Glomerular endothelial cell (primary cell): ENCODE measurements around the gene GPM6B. TPM values are rescaled to one million over a fixed set of nuclear protein-coding genes. Genes with fewer than 3 reads are reported as not detected.

ENCODE experiments used
- DNase-seq: peaks from one replicate; pipeline ENCODE4 v3.0.0-alpha.2; 2011; ENCODE audit warnings: low read depth, low spot score; ENCODE audit errors: extremely low read depth
- total RNA-seq: library from RNA; depleted of rRNA; stranded (reverse); fragments of >200 nt; gene quantifications from 2 replicates; pipeline ENCODE4 v1.2.3, GENCODE V29; 2015

The GPM6B gene, protein sequence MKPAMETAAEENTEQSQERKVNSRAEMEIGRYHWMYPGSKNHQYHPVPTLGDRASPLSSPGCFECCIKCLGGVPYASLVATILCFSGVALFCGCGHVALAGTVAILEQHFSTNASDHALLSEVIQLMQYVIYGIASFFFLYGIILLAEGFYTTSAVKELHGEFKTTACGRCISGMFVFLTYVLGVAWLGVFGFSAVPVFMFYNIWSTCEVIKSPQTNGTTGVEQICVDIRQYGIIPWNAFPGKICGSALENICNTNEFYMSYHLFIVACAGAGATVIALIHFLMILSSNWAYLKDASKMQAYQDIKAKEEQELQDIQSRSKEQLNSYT
- total RNA-seq: 0.06 and 2.9 TPM in 2 replicates

DNA sequence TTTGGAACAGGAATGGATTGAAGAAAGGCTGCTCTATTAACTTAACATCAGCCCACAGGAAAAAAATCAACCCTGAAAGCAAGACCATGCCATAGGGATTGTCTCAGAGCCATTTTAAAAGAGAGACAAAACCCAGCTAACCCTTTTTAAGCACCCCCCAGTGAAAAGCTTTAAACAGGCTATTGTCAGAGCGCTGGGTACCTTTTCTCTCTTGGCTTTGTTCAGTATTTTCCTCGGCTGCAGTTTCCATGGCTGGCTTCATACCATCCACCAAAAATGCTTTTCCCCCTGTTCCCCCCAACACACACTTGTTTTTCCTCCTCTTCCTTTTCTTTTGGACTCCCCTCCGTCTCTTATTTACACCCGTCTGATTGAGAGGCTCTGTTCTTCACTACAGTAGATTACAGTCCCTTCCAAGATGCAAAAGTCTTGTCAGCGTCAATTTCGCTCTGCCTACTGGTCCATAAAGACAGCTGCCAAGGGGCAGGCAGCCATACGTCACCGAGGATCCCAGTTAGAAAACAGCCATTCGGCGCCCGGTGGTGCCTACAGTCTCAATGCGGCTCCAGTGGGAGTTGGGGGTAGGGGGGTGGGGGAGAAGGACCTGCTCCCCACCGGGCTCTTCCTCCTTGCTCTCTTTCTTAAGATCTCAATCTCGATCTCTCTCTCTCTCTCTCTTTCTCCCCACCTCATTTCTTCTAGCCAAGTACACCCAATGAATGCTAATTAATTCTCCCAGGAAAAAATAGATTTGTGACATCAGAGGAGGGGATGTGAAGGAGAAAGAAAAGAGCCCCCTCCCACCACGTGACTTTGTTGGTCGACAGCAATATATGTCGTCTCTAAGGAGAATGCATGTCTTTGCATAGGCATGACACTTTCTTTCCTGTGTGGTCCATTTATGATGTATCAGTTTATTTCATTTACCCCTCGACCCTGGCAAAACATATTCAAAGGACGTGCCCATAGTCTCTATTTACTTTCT is at the start of gene GPM6B:
Gene GPM6B, minus strand, starts transcription at position 451 of the 985 bp plus-strand sequence. Its CDS starts 189 bp downstream, at position 262.
- no peak for DNase-seq

DNA sequence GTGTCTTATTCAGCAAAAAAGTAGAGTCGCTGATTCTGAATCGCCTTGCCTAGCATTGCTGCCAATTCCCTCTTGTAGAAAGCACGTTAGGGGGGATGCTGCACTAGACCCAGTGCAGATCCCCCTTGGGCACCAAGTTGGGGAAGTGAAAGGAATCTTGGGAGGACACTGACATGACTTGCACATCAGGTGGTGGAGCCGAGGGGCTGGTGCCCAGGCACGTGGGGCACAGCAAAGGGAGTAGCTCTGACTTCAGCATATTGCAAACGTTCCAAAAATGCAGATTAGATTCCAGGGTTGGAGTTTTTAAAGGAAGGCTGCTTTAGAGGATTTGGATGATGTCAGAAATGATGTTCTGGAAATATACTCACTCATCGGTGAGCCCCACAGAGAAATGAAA is 47.4 kb upstream of the GPM6B start:
- DNase-seq: no peak

DNA sequence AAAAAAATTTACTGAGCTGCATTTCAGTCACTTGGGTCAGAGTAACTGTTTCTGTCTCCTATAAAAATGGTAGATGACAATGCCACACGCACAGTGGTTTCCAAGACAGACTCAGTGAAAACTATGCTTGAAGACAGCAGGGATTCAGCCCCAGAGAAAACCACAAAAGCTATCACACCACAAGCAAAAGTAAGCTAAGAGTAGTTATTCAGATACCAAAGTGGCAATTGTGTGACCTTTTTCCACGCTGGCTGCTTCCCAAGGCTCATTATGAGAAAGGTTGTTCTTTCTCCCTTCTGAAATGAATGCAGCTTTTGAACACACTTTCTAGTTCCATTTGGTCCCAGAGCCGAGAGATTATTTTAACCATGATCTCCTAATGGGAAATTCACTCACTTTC is 46.4 kb upstream of the GPM6B start:
- no peak for DNase-seq

DNA sequence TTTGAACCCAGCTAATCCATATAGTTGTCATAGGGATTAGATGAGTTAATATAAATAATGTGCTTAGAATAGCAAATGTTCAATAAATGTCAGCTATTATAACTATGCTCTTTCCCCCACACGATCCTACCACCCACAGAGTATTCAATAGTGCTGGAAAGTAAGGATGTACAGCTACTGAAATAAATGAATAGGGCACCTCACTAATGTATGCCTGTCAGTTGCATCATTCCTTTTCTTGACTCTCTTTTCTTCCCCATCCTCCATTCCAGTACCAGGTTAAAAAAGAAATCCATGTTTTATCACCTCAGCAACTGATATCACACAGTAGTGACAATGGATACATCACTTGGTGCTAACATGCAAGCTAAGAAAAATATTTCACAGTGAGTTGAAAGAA is 42.8 kb upstream of the GPM6B start:
- no peak for DNase-seq

DNA sequence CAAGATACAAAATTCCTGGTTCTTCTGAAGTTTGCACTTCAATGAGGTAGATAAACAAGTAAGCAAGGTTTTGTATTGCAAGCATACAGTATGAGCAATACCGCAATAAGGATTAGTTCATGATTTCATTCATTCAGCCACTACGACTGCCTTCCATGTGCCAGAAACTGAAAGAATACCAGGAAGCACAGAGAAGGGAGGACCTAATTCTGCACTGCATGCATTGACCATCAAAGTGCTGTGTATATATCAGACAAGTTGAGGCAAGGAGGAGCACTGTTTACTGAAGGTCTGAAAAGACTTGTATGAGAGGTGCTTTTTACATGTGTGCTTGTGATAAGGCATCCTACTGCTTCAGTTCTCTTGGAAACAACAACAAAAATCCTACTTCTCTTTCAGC is 40.9 kb upstream of the GPM6B start:
- no peak for DNase-seq

DNA sequence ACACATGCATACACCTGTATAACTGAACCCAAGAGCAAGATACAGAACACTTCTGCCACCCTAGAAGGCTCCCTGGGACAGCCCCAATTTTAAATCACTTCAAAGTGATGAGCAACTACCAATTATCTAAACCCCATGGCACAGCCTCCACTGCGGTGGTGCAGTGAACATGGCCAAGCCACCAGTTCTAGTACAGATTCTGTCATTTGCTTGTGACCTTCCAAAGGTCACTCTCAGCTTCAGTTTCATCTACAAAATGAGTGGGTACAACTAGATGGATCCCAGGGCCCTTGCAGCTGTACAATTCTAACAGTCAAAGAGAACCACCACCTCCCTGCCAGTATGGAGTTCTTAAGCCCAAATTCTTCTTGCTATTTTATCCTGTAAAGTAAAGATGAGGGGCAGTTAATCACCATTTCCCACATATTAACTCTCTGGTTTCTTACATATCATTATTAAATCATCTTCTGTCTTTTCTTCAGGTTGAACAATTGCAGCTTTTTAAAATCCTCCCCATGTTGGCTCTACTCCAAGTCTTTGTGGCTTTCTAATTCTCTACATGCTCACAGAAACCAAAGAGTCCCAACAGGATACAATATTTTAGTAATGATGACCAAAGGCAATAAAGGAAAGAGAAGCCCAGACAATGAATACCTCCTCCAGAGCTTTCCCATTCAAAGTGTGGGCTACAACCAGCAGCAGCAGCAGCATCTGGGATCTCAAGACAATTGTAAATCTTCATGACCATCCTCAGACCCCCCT is 39.0 kb upstream of the GPM6B start:
- DNase-seq: no peak

DNA sequence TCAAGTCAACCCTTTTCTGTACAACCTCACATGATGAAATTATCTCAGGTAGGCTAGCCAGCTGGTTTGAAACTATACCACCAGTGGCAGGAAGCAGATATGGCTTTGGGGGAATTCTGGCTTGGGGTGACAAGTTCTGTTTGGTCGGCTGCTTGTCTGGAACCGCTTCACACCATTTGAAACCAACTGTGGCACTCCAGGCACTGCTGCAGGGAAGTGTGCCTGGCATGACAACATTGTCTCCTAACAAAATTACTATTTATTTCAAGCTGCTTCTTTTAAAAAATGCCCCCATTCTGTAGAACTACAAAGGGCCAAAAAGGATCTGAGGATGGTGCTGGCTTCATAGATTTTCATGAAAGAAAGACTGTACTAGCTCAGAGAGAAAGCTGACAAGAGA is 37.1 kb upstream of the GPM6B start:
- DNase-seq: no peak

DNA sequence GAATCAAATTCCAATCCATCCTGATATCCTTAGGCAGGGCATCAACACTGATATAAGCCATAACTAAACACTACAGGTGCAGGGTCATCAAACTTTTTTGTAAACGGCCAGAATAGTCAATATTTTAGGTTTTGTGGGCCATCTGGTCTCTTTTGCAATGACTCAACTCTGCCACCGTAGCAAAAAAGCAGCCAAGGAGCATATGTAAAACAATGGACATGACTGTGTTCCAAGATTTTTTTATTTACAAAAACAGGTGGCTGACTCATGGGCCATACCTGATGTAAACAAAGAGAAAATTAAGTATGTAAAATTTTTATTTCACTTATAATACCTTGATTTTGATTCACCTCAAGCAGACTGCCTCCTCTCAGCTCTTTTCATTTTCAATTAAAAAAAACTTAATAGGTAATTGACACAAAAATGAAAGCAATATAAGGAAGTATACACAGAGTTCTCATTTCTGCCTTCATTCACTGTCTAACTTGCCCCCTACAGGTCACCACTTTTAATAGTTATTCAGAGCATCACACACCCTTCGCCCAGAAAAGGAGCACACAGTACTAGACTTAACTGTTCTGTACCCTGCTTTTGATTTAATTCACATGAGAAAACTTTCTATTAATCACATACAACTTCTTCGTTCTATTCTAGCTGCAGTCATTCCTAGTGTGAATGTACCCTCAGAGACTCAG is 35.3 kb upstream of the GPM6B start:
- no peak for DNase-seq

DNA sequence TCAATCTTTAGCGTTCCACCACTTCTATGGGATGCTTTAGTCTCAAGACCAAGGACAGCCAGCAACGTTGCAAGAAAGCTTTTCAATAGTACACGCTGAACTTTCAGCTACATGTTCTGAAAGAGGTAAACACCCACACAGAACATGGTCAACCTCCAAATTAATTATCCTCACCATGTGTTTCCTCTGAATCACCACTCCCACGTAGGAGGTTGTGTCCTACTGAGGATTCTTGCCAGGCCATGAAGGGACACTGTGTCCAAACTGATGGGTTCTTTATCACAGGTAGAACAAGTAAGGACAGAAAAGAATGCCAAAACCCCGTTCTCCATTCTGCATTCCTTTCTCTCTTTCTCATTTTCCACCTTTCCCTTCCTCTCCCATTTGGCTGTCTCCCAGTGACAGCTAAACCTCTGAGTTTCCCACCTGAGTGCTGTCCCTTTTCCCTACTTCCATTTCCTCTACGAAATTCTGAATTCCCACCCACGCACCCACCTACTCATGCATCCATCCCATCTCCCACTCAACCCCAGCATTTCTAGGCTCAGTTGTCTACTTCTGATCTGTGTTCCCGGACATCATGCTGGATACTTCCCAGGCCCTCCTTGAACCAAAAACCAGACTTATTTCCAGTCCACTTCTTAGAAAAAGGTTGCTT is 29.0 kb upstream of the GPM6B start:
- no peak for DNase-seq

DNA sequence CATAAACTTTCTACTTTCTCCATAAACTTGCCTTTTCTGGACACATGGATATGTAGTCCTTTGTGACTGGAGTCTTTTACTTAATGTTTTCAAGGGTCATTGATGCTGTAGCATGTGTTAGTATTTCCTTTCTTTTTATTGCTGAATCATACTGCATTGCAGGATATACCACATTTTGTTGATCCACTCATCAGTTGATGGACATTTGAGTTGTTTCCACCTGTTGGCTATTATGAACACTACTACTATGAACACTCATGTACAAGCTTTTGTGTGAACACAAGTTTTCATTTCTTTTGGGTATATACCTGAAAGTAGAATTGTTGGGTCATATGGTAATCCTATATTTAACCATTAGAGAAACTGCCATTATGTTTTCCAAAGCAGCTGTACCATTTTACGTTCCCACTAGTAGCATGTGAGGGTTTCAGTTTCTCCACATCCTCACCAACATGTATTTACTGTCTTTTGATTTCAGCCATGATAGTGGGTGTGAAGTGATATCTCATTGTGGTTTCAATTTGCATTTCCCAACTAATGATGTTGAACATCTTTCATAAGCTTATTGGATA is 26.3 kb upstream of the GPM6B start:
- no peak for DNase-seq

DNA sequence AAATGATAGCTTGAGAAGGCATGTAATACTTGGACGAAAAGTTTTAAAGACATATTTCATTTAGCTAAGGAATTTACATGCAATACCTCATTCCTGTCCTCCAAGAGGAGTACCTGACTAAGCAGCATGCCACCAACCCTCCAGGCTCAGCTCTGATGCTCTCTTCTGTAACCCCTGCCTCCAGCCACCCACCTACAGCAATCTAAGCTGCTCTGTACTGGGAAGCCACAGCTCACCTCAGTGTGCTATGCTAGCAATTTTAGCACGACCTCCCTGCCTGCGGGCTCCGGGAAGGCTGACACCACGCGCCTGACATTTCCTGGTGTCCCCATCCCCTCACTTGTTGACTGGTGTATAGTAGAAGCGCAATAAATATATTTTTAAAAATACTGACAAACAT is 23.2 kb upstream of the GPM6B start:
- DNase-seq: no peak

DNA sequence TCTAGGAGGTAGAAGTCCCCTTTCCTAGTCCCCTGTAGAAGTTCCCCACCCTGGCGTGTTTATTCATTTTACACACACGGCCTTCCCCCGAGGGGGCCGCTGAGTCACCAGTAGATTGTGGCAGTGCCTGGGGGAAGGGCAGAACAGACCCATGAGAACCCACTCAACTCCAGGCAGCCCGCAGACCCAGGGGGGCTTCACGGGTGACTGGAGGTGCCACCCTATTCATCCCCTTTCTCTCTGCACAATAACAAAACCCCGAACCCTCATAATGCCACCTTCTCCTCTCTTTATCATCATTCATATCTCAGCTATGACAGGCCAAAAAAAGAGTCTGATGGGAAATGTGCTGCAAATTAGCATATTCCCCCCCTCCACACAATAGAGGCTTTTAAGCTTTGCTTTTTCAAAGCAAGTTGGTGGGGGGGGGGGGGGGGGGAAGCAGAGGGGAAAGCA is 20.4 kb upstream of the GPM6B start:
- DNase-seq: no peak

DNA sequence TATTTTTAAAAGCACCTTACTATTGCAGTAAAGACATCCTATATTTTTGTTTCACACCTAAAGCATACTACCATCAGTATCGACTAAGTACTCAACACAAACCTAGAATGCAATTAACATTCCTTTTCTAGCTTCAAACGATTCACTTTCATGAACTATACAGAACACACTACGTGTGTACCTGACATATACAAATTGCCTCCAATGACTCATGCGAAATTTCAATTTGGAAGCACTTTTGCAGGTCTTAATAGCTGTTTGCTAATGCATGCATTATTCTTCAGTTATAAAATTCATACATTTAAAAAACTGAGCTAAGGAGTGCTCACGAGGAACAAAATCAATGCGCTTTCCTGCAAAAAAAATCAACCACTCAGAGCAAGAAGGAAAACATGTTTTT is 19.7 kb upstream of the GPM6B start:
- no peak for DNase-seq

DNA sequence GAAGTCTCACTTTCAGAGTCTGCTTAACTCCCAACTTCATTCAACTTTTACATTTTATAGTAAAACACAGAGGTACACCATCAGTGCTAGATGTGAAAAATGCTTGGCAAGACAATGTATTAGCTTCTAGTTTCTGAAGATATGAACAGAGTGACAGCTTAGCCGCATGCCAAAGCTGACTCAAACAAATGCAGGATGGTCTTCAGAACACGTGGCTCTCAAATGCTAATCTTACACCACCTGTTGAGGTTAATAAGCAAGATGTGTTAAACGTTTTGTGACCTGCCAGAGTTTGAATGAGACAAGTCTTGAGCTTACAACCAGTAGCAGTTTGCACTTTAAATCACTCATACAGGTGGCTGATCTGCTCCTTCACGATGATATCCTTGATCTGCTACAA is 18.9 kb upstream of the GPM6B start:
- no peak for DNase-seq

DNA sequence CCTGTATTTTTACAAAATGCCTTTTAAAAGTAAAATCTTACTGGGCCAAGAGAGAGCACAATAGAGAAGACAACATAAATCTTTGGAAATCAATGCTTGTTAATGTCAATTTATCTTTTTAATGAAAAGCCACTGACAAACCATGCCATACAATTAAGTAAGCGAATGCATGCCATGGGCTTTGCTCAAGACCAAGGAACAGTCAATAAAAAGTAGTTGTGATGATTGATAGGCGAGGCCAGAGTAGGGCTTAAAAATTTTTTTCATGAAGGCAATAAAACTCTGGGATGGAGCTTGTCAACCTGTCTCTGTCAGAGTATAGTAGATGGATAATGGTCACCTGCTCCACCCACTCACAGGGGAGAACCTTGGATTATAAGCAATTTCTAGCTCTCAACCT is 17.5 kb upstream of the GPM6B start:
- no peak for DNase-seq

DNA sequence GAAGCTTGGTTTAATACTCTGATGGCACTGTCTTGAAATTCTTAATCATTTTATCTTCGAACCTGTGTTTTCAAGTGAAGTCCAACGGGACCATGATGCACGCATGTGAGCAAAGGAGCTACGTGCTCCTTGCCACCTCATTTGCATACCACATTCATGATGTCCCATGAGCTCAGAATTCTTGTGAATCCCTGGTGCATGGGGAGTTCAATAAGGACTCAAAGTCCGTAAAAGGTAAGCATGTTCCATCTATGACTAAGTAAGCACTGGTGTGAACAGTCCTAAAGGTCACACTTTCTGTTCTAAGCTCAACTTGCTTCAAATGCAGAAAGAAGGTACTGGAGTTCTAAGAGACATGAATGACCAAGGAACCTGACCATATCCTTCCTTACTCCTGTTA is 13.1 kb upstream of the GPM6B start:
- DNase-seq: no peak

DNA sequence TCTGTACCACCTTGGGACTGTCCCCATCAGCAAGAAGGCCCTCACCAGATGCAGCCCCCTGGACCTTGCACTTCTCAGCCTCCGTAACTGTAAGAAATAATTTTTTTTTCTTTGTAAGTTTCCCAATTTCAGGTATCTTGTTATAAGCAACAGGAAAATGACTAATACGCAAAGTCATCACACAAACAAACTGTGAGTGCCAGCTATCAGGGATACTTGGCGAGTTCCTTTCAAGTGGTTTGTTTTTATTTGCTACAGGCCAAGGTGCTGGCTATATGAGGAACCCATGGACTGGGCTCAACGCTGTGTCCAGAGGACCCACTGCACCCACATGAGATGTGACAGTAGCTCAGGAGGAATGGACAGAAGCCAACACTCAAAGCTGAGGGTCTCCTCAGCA is 11.5 kb upstream of the GPM6B start:
- no peak for DNase-seq

DNA sequence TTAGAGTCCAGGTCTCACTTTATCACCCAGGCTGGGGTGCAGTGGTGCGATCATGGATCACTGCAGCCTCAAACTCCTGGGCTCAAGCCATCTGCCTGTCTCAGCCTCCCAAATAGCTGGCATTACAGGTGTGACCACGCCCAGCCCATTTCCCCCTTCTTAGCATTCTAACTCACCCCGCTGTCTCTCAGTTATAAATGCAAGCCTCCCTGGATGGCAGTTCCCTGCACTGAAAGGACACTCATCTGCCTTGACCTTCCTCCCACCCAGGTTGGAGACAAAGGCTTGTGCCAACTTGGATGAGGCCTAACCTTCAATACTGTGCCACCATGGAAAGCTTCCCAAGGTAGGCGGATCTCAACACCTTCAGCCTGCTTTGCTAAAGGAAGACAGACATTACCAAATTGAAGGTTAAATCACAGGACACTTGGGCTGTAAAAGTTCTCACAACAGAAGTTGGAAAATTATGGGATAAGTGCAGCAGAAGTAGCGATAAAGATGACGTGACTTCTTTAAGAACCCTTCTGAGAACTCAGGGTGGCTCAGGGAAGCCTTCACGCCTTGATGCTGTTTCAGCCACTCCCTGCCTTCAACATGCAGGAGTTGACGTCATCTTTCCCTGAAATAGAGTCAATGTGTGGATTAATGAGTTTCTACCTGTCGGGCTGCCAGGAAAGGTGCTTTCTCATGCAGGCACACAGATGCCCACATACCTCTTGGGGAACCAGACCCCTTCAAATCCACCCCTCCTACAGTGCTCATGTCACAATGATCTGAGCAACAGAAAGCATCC is 10.6 kb upstream of the GPM6B start:
- DNase-seq: no peak

DNA sequence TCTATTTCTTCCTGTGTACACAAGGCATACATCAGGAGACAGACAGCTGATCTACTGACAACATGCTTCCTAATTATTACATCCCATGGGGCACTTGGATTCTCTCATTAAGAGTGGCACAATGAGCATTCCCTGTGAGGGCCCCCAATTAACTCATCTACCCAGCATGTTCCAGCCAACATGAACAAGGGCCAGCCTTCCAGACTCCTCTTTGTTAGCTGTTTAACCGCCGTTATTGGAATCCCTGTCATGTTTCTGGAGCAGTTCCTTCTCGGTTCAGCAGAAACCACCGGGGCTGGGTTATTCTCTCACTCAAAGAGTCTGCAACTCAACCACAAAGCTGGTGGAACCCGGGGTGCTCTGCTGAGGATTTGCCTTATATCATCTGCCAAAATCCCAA is 9.9 kb upstream of the GPM6B start:
- no peak for DNase-seq
